ENCODE results near the gene GLIPR2.

DNA sequence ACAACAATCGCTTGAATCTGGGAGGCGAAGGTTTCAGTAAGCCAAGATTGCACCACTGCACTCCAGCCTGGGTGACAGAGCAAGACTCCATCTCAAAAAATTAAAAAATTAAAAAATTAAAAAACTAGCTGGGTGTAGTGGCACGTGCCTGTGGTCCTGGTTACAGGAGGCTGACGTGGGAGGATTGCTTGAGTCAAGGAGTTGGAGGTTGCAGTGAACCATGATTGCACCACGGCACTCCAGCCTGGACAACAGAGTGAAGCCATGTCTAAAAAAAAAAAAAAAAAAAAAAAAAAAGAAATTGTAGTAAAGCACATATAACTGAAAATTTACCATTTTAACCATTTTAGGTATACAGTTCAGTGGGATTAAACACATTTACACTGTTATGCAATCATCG, 19.6 kb downstream of the GLIPR2 start:
- no peak for TF ChIP-seq POLR2A (IDR thresholded peaks at IDR 0.05)
- TF ChIP-seq, protein P1, sequence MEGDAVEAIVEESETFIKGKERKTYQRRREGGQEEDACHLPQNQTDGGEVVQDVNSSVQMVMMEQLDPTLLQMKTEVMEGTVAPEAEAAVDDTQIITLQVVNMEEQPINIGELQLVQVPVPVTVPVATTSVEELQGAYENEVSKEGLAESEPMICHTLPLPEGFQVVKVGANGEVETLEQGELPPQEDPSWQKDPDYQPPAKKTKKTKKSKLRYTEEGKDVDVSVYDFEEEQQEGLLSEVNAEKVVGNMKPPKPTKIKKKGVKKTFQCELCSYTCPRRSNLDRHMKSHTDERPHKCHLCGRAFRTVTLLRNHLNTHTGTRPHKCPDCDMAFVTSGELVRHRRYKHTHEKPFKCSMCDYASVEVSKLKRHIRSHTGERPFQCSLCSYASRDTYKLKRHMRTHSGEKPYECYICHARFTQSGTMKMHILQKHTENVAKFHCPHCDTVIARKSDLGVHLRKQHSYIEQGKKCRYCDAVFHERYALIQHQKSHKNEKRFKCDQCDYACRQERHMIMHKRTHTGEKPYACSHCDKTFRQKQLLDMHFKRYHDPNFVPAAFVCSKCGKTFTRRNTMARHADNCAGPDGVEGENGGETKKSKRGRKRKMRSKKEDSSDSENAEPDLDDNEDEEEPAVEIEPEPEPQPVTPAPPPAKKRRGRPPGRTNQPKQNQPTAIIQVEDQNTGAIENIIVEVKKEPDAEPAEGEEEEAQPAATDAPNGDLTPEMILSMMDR (IDR thresholded peaks at IDR 0.05), result no peak
